ENCODE results near the gene DNM3. TPM values are rescaled to one million over a fixed set of nuclear protein-coding genes. Genes with fewer than 3 reads are reported as not detected.

The DNM3 gene
- polyA plus RNA-seq, 1 of the 3 experiments (the other 2 are of a cell fraction): 0.43 TPM

DNA sequence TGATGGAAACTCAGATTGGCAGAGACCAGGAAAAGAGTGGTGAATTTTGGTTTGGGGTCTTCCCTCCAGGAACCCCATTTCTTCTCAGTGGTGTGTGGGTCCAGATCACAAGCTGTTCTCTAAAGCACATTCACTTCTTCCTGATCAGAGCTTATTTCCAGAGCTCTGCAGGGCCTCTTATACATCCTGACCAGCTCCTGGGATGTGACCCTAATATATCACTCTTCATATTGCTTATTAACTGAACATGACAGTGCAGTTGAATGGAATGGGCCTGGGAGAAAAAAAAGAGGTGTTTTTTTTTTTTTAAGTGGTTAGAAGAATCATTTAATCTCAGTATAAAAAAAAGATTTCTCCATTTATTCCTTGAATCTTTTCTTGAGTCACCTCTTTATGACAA lies 29.6 kb upstream of the DNM3 start:
- Histone ChIP-seq H3K27ac (ENCODE audit: low read depth in 2 of 2, low read length in 1 of 2) (no peak overlapping the region), H3K4me1 (ENCODE audit: control insufficient read depth in 1 of 2, insufficient read depth in 2 of 2, low read depth in 1 of 2, low read length in 1 of 2) (no peaks in the 10 kb centered on the region), H2AFZ (ENCODE audit: low read depth) (no peak overlapping the region), H3K27me3 (ENCODE audit: insufficient read depth) (no peaks in the 10 kb centered on the region), H3F3A (replicated peaks; ENCODE audit: insufficient read depth) (no peaks in the 10 kb centered on the region), H3K36me3 (replicated peaks in 1 of 2; ENCODE audit: control insufficient read depth in 1 of 2, insufficient read depth in 2 of 2, low read length in 1 of 2) (no peaks in the 10 kb centered on the region), H3K4me3 (ENCODE audit: low read depth in 2 of 2, low read length in 1 of 2) (no peak overlapping the region), H3K79me2 (ENCODE audit: insufficient read depth) (no peaks in the 10 kb centered on the region), H3K9me3 (no peaks in the 10 kb centered on the region), H3K4me2 (no peak overlapping the region), H3K9me2 (no peaks in the 10 kb centered on the region), H3K9ac (no peak overlapping the region), H4K20me1 (ENCODE audit: insufficient read depth) (no peaks in the 10 kb centered on the region)
- CTCF ChIA-PET: interaction anchor here (1.0 to 17.4 kb wide), 3 partner anchors 11 to 191 kb away, joined by 3 to 413 read pairs (median 27); no protein-coding TSS in a partner anchor
- TF ChIP-seq, protein P1, sequence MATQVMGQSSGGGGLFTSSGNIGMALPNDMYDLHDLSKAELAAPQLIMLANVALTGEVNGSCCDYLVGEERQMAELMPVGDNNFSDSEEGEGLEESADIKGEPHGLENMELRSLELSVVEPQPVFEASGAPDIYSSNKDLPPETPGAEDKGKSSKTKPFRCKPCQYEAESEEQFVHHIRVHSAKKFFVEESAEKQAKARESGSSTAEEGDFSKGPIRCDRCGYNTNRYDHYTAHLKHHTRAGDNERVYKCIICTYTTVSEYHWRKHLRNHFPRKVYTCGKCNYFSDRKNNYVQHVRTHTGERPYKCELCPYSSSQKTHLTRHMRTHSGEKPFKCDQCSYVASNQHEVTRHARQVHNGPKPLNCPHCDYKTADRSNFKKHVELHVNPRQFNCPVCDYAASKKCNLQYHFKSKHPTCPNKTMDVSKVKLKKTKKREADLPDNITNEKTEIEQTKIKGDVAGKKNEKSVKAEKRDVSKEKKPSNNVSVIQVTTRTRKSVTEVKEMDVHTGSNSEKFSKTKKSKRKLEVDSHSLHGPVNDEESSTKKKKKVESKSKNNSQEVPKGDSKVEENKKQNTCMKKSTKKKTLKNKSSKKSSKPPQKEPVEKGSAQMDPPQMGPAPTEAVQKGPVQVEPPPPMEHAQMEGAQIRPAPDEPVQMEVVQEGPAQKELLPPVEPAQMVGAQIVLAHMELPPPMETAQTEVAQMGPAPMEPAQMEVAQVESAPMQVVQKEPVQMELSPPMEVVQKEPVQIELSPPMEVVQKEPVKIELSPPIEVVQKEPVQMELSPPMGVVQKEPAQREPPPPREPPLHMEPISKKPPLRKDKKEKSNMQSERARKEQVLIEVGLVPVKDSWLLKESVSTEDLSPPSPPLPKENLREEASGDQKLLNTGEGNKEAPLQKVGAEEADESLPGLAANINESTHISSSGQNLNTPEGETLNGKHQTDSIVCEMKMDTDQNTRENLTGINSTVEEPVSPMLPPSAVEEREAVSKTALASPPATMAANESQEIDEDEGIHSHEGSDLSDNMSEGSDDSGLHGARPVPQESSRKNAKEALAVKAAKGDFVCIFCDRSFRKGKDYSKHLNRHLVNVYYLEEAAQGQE (IDR thresholded peaks at IDR 0.05; ENCODE audit: low read depth, low read length): no peak
- TF ChIP-seq, protein P2, sequence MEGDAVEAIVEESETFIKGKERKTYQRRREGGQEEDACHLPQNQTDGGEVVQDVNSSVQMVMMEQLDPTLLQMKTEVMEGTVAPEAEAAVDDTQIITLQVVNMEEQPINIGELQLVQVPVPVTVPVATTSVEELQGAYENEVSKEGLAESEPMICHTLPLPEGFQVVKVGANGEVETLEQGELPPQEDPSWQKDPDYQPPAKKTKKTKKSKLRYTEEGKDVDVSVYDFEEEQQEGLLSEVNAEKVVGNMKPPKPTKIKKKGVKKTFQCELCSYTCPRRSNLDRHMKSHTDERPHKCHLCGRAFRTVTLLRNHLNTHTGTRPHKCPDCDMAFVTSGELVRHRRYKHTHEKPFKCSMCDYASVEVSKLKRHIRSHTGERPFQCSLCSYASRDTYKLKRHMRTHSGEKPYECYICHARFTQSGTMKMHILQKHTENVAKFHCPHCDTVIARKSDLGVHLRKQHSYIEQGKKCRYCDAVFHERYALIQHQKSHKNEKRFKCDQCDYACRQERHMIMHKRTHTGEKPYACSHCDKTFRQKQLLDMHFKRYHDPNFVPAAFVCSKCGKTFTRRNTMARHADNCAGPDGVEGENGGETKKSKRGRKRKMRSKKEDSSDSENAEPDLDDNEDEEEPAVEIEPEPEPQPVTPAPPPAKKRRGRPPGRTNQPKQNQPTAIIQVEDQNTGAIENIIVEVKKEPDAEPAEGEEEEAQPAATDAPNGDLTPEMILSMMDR (IDR thresholded peaks at IDR 0.05): no peak
- TF ChIP-seq FOXM1 (IDR thresholded peaks at IDR 0.05; ENCODE audit: low read depth) (no peak), RCOR1 (IDR thresholded peaks at IDR 0.05; ENCODE audit: low read length) (no peak), SMC3 (IDR thresholded peaks at IDR 0.05; ENCODE audit: low read depth, low read length) (no peak)
- POLR2A ChIA-PET: no interaction called here
- no peak for DNase-seq

DNA sequence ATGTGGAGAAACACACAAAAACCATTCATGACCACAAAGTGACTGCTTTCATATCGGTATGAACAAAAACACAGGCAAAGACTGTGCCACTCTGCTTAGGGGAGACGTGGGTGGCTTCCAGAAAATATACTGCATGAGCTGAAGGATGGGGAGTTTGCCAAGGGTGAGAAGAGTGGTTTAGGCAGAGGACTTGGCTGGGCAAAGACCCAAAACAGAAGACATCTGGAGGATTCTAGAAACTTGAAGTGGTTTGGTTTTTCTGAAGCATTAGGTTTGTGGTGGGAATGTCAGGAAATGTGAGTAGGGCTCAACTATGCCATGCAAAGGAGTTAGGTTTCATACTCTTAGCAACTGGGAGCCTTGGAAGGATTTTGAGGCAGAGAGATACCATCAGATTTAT lies 26.6 kb upstream of the DNM3 start:
- DNase-seq: no peak
- no peak overlapping the region for H3K4me2 ChIP-seq
- WGBS (ENCODE audit: low lambda C conversion rate): 65% methylated on average over 2 of the region's 2 CpGs
- H4K20me1 ChIP-seq (ENCODE audit: insufficient read depth): no peaks in the 10 kb centered on the region
- H3K9ac ChIP-seq: no peak overlapping the region
- ChIA-PET CTCF (no interaction called here), POLR2A (no interaction called here)
- no peaks in the 10 kb centered on the region for H3K27me3 ChIP-seq (ENCODE audit: insufficient read depth)
- H3K36me3 ChIP-seq (replicated peaks in 1 of 2; ENCODE audit: control insufficient read depth in 1 of 2, insufficient read depth in 2 of 2, low read length in 1 of 2): no peaks in the 10 kb centered on the region
- H3K9me3 ChIP-seq: no peaks in the 10 kb centered on the region
- H3K9me2 ChIP-seq: no peaks in the 10 kb centered on the region
- no peak overlapping the region; the same call in 1 of the 2 replicates for H2AFZ ChIP-seq (ENCODE audit: low read depth)
- no peak overlapping the region for H3K27ac ChIP-seq (ENCODE audit: low read depth in 2 of 2, low read length in 1 of 2)
- no peak overlapping the region for H3K4me3 ChIP-seq (ENCODE audit: low read depth in 2 of 2, low read length in 1 of 2)
- no peaks in the 10 kb centered on the region for H3F3A ChIP-seq (replicated peaks; ENCODE audit: insufficient read depth)
- peaks cover 3 to 4% of the 10 kb centered on the region in 2 experiments; a peak in 2 of 4 replicates for H3K4me1 ChIP-seq (ENCODE audit: control insufficient read depth in 1 of 2, insufficient read depth in 2 of 2, low read depth in 1 of 2, low read length in 1 of 2)
- no peaks in the 10 kb centered on the region for H3K79me2 ChIP-seq (ENCODE audit: insufficient read depth)
- TF ChIP-seq MXI1 (IDR thresholded peaks at IDR 0.05; ENCODE audit: low read depth, low read length) (no peak), ELF1 (IDR thresholded peaks at IDR 0.05) (no peak), GATA2 (CRISPR knock-in tag; IDR thresholded peaks at IDR 0.05) (no peak), CHD2 (IDR thresholded peaks at IDR 0.05; ENCODE audit: low read length, partially characterized antibody) (no peak), FOXM1 (IDR thresholded peaks at IDR 0.05; ENCODE audit: low read depth) (no peak), FOSL2 (IDR thresholded peaks at IDR 0.05; ENCODE audit: borderline replicate concordance, low read depth) (no peak), EP300 (IDR thresholded peaks at IDR 0.05; ENCODE audit: borderline replicate concordance in 1 of 2, low read depth in 1 of 2, low read length in 1 of 2) (no peak), RXRA (IDR thresholded peaks at IDR 0.05; ENCODE audit: borderline replicate concordance, low read depth) (no peak)
- TF ChIP-seq, protein P3, sequence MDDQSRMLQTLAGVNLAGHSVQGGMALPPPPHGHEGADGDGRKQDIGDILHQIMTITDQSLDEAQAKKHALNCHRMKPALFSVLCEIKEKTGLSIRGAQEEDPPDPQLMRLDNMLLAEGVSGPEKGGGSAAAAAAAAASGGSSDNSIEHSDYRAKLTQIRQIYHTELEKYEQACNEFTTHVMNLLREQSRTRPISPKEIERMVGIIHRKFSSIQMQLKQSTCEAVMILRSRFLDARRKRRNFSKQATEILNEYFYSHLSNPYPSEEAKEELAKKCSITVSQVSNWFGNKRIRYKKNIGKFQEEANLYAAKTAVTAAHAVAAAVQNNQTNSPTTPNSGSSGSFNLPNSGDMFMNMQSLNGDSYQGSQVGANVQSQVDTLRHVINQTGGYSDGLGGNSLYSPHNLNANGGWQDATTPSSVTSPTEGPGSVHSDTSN (IDR thresholded peaks at IDR 0.05): no peak
- TF ChIP-seq, protein P4, sequence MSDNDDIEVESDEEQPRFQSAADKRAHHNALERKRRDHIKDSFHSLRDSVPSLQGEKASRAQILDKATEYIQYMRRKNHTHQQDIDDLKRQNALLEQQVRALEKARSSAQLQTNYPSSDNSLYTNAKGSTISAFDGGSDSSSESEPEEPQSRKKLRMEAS (IDR thresholded peaks at IDR 0.05; ENCODE audit: low read depth): no peak
- TF ChIP-seq, protein P5, sequence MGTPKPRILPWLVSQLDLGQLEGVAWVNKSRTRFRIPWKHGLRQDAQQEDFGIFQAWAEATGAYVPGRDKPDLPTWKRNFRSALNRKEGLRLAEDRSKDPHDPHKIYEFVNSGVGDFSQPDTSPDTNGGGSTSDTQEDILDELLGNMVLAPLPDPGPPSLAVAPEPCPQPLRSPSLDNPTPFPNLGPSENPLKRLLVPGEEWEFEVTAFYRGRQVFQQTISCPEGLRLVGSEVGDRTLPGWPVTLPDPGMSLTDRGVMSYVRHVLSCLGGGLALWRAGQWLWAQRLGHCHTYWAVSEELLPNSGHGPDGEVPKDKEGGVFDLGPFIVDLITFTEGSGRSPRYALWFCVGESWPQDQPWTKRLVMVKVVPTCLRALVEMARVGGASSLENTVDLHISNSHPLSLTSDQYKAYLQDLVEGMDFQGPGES (IDR thresholded peaks at IDR 0.05; ENCODE audit: low read depth, low read length): no peak
- TF ChIP-seq, protein P6, sequence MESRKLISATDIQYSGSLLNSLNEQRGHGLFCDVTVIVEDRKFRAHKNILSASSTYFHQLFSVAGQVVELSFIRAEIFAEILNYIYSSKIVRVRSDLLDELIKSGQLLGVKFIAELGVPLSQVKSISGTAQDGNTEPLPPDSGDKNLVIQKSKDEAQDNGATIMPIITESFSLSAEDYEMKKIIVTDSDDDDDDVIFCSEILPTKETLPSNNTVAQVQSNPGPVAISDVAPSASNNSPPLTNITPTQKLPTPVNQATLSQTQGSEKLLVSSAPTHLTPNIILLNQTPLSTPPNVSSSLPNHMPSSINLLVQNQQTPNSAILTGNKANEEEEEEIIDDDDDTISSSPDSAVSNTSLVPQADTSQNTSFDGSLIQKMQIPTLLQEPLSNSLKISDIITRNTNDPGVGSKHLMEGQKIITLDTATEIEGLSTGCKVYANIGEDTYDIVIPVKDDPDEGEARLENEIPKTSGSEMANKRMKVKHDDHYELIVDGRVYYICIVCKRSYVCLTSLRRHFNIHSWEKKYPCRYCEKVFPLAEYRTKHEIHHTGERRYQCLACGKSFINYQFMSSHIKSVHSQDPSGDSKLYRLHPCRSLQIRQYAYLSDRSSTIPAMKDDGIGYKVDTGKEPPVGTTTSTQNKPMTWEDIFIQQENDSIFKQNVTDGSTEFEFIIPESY (IDR thresholded peaks at IDR 0.05; ENCODE audit: borderline replicate concordance, low read depth): no peak
